ENCODE results near the gene PNCK.
A peak's percentile ranks its signal among the peaks of the same experiment; 100 is the strongest.

The PNCK gene

GRCh38 chrX:153657161-153657560 lies 16.5 kb downstream of the PNCK start:
- DNase-seq (ENCODE audit: low spot score), result no peak

- no peak for DNase-seq (ENCODE audit: low spot score)
Measured at GRCh38 chrX:153653556-153653955, 20.1 kb downstream of the PNCK start.

GRCh38 chrX:153651540-153652079 lies 22.0 kb downstream of the PNCK start:
- DNase-seq (ENCODE audit: low spot score), result no peak

- DNase-seq (ENCODE audit: low spot score), result no peak
Measured at GRCh38 chrX:153650959-153651358, 22.7 kb downstream of the PNCK start.

- no peak for DNase-seq (ENCODE audit: low spot score)
Measured at GRCh38 chrX:153649915-153650782, 23.5 kb downstream of the PNCK start.

- DNase-seq (ENCODE audit: low spot score), result peak; percentile 25
Measured at GRCh38 chrX:153649178-153649914, 24.3 kb downstream of the PNCK start.

GRCh38 chrX:153648358-153649177 lies 25.0 kb downstream of the PNCK start:
- DNase-seq (ENCODE audit: low spot score), result no peak

- no peak for DNase-seq (ENCODE audit: low spot score)
Measured at GRCh38 chrX:153647461-153648357, 25.9 kb downstream of the PNCK start.

- no peak for DNase-seq (ENCODE audit: low spot score)
Measured at GRCh38 chrX:153646620-153647373, 26.8 kb downstream of the PNCK start, which contains the start of gene DUSP9. DUSP9 (plus strand) TSS chrX:153647203; CDS start chrX:153647954, 751 bp downstream.

- no peak for DNase-seq (ENCODE audit: low spot score)
Measured at GRCh38 chrX:153645921-153646488, 27.6 kb downstream of the PNCK start.

GRCh38 chrX:153645151-153645550 lies 28.5 kb downstream of the PNCK start:
- DNase-seq (ENCODE audit: low spot score), result no peak

GRCh38 chrX:153644356-153645125 lies 29.1 kb downstream of the PNCK start:
- DNase-seq (ENCODE audit: low spot score), result no peak

- DNase-seq (ENCODE audit: low spot score), result no peak
Measured at GRCh38 chrX:153643431-153644351, 29.9 kb downstream of the PNCK start.

GRCh38 chrX:153642655-153643430 lies 30.8 kb downstream of the PNCK start:
- no peak for DNase-seq (ENCODE audit: low spot score)

- no peak for DNase-seq (ENCODE audit: low spot score)
Measured at GRCh38 chrX:153642051-153642654, 31.5 kb downstream of the PNCK start.

GRCh38 chrX:153641627-153642026 lies 32.0 kb downstream of the PNCK start:
- no peak for DNase-seq (ENCODE audit: low spot score)
